ENCODE data around the gene FAM209B.
"Not testable (repeated sequence)": the region's sequence is repeated elsewhere in the genome, so short reads cannot be mapped to it uniquely, and the experiment has no call there.

FAM209B gene

GRCh38 chr20:56518721-56519398, 14.2 kb upstream of the FAM209B start:
- Mint-ChIP-seq H3K9me3 (peaks cover 16 to 22% of the 10 kb centered on the region in 2 donors), H3K27me3 (no peaks in the 10 kb centered on the region), H3K4me1 (no peaks in the 10 kb centered on the region), H3K36me3 (peaks cover 61 to 79% of the 10 kb centered on the region in 2 donors), H3K27ac (peak overlapping the region; percentile 42), H3K4me3 (no peak overlapping the region)
- no peak for ATAC-seq (replicated peaks)
- no peak for DNase-seq

GRCh38 chr20:56519551-56519950, 13.5 kb upstream of the FAM209B start:
- Mint-ChIP-seq H3K27ac (no peak overlapping the region), H3K4me1 (no peaks in the 10 kb centered on the region), H3K9me3 (peaks cover 18 to 22% of the 10 kb centered on the region in 2 donors), H3K36me3 (peaks cover 62 to 77% of the 10 kb centered on the region in 2 donors), H3K27me3 (no peaks in the 10 kb centered on the region), H3K4me3 (no peak overlapping the region)
- DNase-seq (no peak), ATAC-seq (replicated peaks) (no peak)

- DNase-seq = no peak
- Mint-ChIP-seq H3K27me3 (no peaks in the 10 kb centered on the region), H3K4me3 (no peak overlapping the region), H3K36me3 (peaks cover 64 to 74% of the 10 kb centered on the region in 2 donors), H3K9me3 (peaks cover 21 to 22% of the 10 kb centered on the region in 2 donors), H3K4me1 (no peaks in the 10 kb centered on the region), H3K27ac (no peak overlapping the region)
- ATAC-seq (replicated peaks) = no peak
Observed at GRCh38 chr20:56520180-56520579, 12.9 kb upstream of the FAM209B start.

GRCh38 chr20:56520746-56521354, 12.2 kb upstream of the FAM209B start:
- Mint-ChIP-seq H3K36me3 (peaks cover 60 to 70% of the 10 kb centered on the region in 2 donors), H3K9me3 (peaks cover 21 to 22% of the 10 kb centered on the region in 2 donors)
- H3K27me3 Mint-ChIP-seq; H3K27ac Mint-ChIP-seq; H3K4me1 Mint-ChIP-seq; ATAC-seq (replicated peaks); H3K4me3 Mint-ChIP-seq; DNase-seq: not testable (repeated sequence)

GRCh38 chr20:56522311-56522710, 10.7 kb upstream of the FAM209B start:
- no peak for DNase-seq
- Mint-ChIP-seq H3K4me1 (no peaks in the 10 kb centered on the region), H3K9me3 (peaks cover 21 to 22% of the 10 kb centered on the region in 2 donors), H3K4me3 (no peak overlapping the region), H3K27ac (no peak overlapping the region), H3K27me3 (no peaks in the 10 kb centered on the region), H3K36me3 (peaks cover 53 to 64% of the 10 kb centered on the region in 2 donors)
- peak in 1 of 2 donors; percentile 14 for ATAC-seq (replicated peaks)

- peaks cover 32 to 46% of the 10 kb centered on the region in 2 donors for H3K36me3 Mint-ChIP-seq
- not testable (repeated sequence) for H3K27me3 Mint-ChIP-seq; ATAC-seq (replicated peaks); H3K4me1 Mint-ChIP-seq; H3K4me3 Mint-ChIP-seq; DNase-seq; H3K27ac Mint-ChIP-seq
- peaks cover 11 to 13% of the 10 kb centered on the region in 2 donors for H3K9me3 Mint-ChIP-seq
Observed at GRCh38 chr20:56524444-56524843, 8.6 kb upstream of the FAM209B start, which contains the start of gene FAM209A. Gene FAM209A (plus strand): TSS chr20:56524744. CDS start chr20:56524809, 65 bp downstream.

GRCh38 chr20:56527521-56527920, 5.5 kb upstream of the FAM209B start:
- no peak overlapping the region for H3K27ac Mint-ChIP-seq
- ATAC-seq (replicated peaks) (no peak), DNase-seq (no peak)
- no peak overlapping the region for H3K4me3 Mint-ChIP-seq
- peaks cover 0 to 5% of the 10 kb centered on the region in 2 donors for H3K9me3 Mint-ChIP-seq
- peaks cover 8 to 16% of the 10 kb centered on the region in 2 donors for H3K36me3 Mint-ChIP-seq
- no peaks in the 10 kb centered on the region for H3K27me3 Mint-ChIP-seq
- no peaks in the 10 kb centered on the region for H3K4me1 Mint-ChIP-seq

- no peaks in the 10 kb centered on the region for H3K27me3 Mint-ChIP-seq
- H3K27ac Mint-ChIP-seq = no peak overlapping the region
- ATAC-seq (replicated peaks) (no peak), DNase-seq (no peak)
- H3K4me3 Mint-ChIP-seq = no peak overlapping the region
- peaks cover 9 to 15% of the 10 kb centered on the region in 2 donors for H3K36me3 Mint-ChIP-seq
- H3K9me3 Mint-ChIP-seq = no peaks in the 10 kb centered on the region
- H3K4me1 Mint-ChIP-seq = no peaks in the 10 kb centered on the region
Observed at GRCh38 chr20:56537997-56538396, 5.0 kb downstream of the FAM209B start.

- Mint-ChIP-seq H3K27ac (no peak overlapping the region), H3K36me3 (peaks cover 0 to 7% of the 10 kb centered on the region in 2 donors), H3K4me1 (no peaks in the 10 kb centered on the region), H3K4me3 (no peak overlapping the region), H3K27me3 (no peaks in the 10 kb centered on the region), H3K9me3 (no peaks in the 10 kb centered on the region)
- no peak for DNase-seq
- no peak for ATAC-seq (replicated peaks)
Observed at GRCh38 chr20:56540415-56540814, 7.4 kb downstream of the FAM209B start.

- Mint-ChIP-seq H3K27ac (no peak overlapping the region), H3K27me3 (no peaks in the 10 kb centered on the region), H3K4me3 (no peak overlapping the region), H3K36me3 (no peaks in the 10 kb centered on the region), H3K4me1 (no peaks in the 10 kb centered on the region), H3K9me3 (no peaks in the 10 kb centered on the region)
- DNase-seq (no peak), ATAC-seq (replicated peaks) (no peak)
Observed at GRCh38 chr20:56542489-56543030, 9.5 kb downstream of the FAM209B start.

- Mint-ChIP-seq H3K4me3 (no peak overlapping the region), H3K9me3 (peaks cover 3 to 4% of the 10 kb centered on the region in 2 donors), H3K4me1 (peaks cover 17 to 31% of the 10 kb centered on the region in 2 donors), H3K36me3 (peaks cover 0 to 2% of the 10 kb centered on the region in 2 donors), H3K27me3 (peaks cover 6 to 8% of the 10 kb centered on the region in 2 donors), H3K27ac (no peak overlapping the region)
- DNase-seq (no peak), ATAC-seq (replicated peaks) (no peak)
Observed at GRCh38 chr20:56551571-56551970, 18.5 kb downstream of the FAM209B start.

GRCh38 chr20:56552911-56553629, 20.0 kb downstream of the FAM209B start:
- H3K27me3 Mint-ChIP-seq = peaks cover 6 to 8% of the 10 kb centered on the region in 2 donors
- peak overlapping the region; percentile 62 for H3K27ac Mint-ChIP-seq
- H3K4me1 Mint-ChIP-seq = peaks cover 17 to 31% of the 10 kb centered on the region in 2 donors
- H3K9me3 Mint-ChIP-seq = peaks cover 3 to 4% of the 10 kb centered on the region in 2 donors
- peaks cover 0 to 2% of the 10 kb centered on the region in 2 donors for H3K36me3 Mint-ChIP-seq
- ATAC-seq (replicated peaks) (peak; percentile 53 to 70), DNase-seq (peak; percentile 10)
- peak overlapping the region in 1 of 2 donors; percentile 2 for H3K4me3 Mint-ChIP-seq

GRCh38 chr20:56554869-56555268, 21.8 kb downstream of the FAM209B start:
- Mint-ChIP-seq H3K27ac (no peak overlapping the region), H3K4me1 (peaks cover 17 to 31% of the 10 kb centered on the region in 2 donors), H3K9me3 (no peaks in the 10 kb centered on the region), H3K4me3 (peak overlapping the region; percentile 14 to 39), H3K27me3 (peaks cover 0 to 4% of the 10 kb centered on the region in 2 donors), H3K36me3 (no peaks in the 10 kb centered on the region)
- DNase-seq = peak; percentile 17
- peak; percentile 86 to 89 for ATAC-seq (replicated peaks)

- H3K4me3 Mint-ChIP-seq = no peak overlapping the region
- no peak overlapping the region for H3K27ac Mint-ChIP-seq
- peaks cover 0 to 3% of the 10 kb centered on the region in 2 donors for H3K27me3 Mint-ChIP-seq
- no peaks in the 10 kb centered on the region for H3K36me3 Mint-ChIP-seq
- DNase-seq (no peak), ATAC-seq (replicated peaks) (no peak)
- no peaks in the 10 kb centered on the region for H3K9me3 Mint-ChIP-seq
- peaks cover 8 to 14% of the 10 kb centered on the region in 2 donors for H3K4me1 Mint-ChIP-seq
Observed at GRCh38 chr20:56558968-56559367, 25.9 kb downstream of the FAM209B start.

All from stimulated activated naive B cell treated with anti-CD40 and anti-IgM and Interleukin-4, amounts not matched to agents 10 μg/mL and 1 μg/mL and 100 μg/mL, for 72 hours (primary cell).